Liver (tissue), 9 donors: ENCODE results near the gene SHTN1. TPM values are rescaled to one million over a fixed set of nuclear protein-coding genes. Genes with fewer than 3 reads are reported as not detected.

ENCODE experiments used
- DNase-seq: peaks from one replicate; pipeline ENCODE4 v3.0.0-alpha.2; 2017; ENCODE audit warnings: low spot score
- H3K27ac ChIP-seq, 2 donors: one replicate each; pipeline ENCODE4 v1.7.0; 2013; ENCODE audit warnings: inconsistent platforms in 2 of 2, low read length in 2 of 2, control low read depth in 1 of 2, low read depth in 1 of 2, mild to moderate bottlenecking in 1 of 2
- H3K27me3 ChIP-seq, 4 donors: one replicate each; pipeline versions ENCODE4 v1.6.1 to v1.7.0; 2013; ENCODE audit warnings: low read length in 3 of 4, inconsistent platforms in 1 of 4, mild to moderate bottlenecking in 1 of 4, moderate library complexity in 1 of 4; ENCODE audit not compliant: control insufficient read depth in 4 of 4, insufficient read depth in 4 of 4
- H3K36me3 ChIP-seq, 4 donors: one replicate each; pipeline versions ENCODE4 v1.6.1 to v1.7.0; 2013; ENCODE audit warnings: low read length in 3 of 4, mild to moderate bottlenecking in 3 of 4, low read depth in 1 of 4, moderate library complexity in 1 of 4; ENCODE audit not compliant: control insufficient read depth in 4 of 4, insufficient read depth in 3 of 4
- H3K4me1 ChIP-seq, 4 donors: one replicate each; pipeline versions ENCODE4 v1.6.1 to v1.7.0; 2013; ENCODE audit warnings: low read length in 3 of 4, mild to moderate bottlenecking in 3 of 4, moderate library complexity in 1 of 4; ENCODE audit not compliant: control insufficient read depth in 4 of 4, insufficient read depth in 4 of 4
- H3K4me3 ChIP-seq, 3 donors: one replicate each; pipeline versions ENCODE4 v1.6.1 to v1.7.0; 2013; ENCODE audit warnings: low read length in 3 of 3, control low read depth in 1 of 3, low read depth in 1 of 3, mild to moderate bottlenecking in 1 of 3
- H3K9ac ChIP-seq, 2 donors: one replicate each; pipeline ENCODE4 v1.7.0; 2013; ENCODE audit warnings: low read length in 2 of 2, mild to moderate bottlenecking in 2 of 2, moderate library complexity in 2 of 2, control low read depth in 1 of 2, low read depth in 1 of 2
- H3K9me3 ChIP-seq, 4 donors: one replicate each; pipeline versions ENCODE4 v1.6.1 to v1.7.0; 2013; ENCODE audit warnings: low read length in 3 of 4; ENCODE audit not compliant: control insufficient read depth in 4 of 4
- ATF3 ChIP-seq: IDR thresholded peaks from 2 replicates; pipeline ENCODE4 v1.6.1; 2016; ENCODE audit warnings: antibody characterized with exemption
- GABPA ChIP-seq, 2 donors: IDR thresholded peaks in 1 of 2; conservative IDR thresholded peaks in 1 of 2; 2 replicates each; pipeline ENCODE4 v1.6.1; 2016; ENCODE audit warnings: antibody characterized with exemption in 2 of 2, mild to moderate bottlenecking in 1 of 2, moderate library complexity in 1 of 2
- HNF4A ChIP-seq, 2 donors: conservative IDR thresholded peaks; 2 replicates each; pipeline ENCODE4 v1.6.1; 2016; ENCODE audit warnings: antibody characterized with exemption in 2 of 2, mild to moderate bottlenecking in 2 of 2
- JUND ChIP-seq, 2 donors: IDR thresholded peaks; 2 replicates each; pipeline ENCODE4 v1.6.1; 2016; ENCODE audit warnings: antibody characterized with exemption in 2 of 2
- MAX ChIP-seq: IDR thresholded peaks from 2 replicates; pipeline ENCODE4 v1.6.1; 2016; ENCODE audit warnings: antibody characterized with exemption
- NR2F2 ChIP-seq: IDR thresholded peaks from 2 replicates; pipeline ENCODE4 v1.6.1; 2016; ENCODE audit warnings: antibody characterized with exemption
- YY1 ChIP-seq: IDR thresholded peaks from 2 replicates; pipeline ENCODE4 v1.6.1; 2016; ENCODE audit warnings: antibody characterized with exemption, mild to moderate bottlenecking
- ZBTB33 ChIP-seq: IDR thresholded peaks from 2 replicates; pipeline ENCODE4 v1.6.1; 2016; ENCODE audit warnings: antibody characterized with exemption
- WGBS: extraction: QIAGEN DNeasy Blood & Tissue Kit; methylation state at CpG from one replicate; pipeline ENCODE4 v1.1.7; 2013; 5-methylcytosine and 5-hydroxymethylcytosine counted together
- polyA plus RNA-seq, 2 donors: library from polyadenylated mRNA; stranded (reverse) in 1 of 2; unstranded in 1 of 2; fragments of 200-250 nt in 1 of 2; fragments of >200 nt in 1 of 2; fragmentation: Nextera tagmentation in 1 of 2; extraction: Ambion mirVana in 1 of 2; gene quantifications; one replicate each; pipeline versions ENCODE4 v1.2.1 to v1.2.3, GENCODE V29; 2013 to 2015
- total RNA-seq, 2 donors: library from RNA; depleted of rRNA; stranded (reverse); fragments of >200 nt; gene quantifications; one replicate each; pipeline ENCODE4 v1.2.3, GENCODE V29; 2014
- TF ChIP-seq, protein P1 (sequence below): fragments of 150-350 bp; IDR thresholded peaks from 2 replicates; pipeline ENCODE4 v1.5.1; 2017; ENCODE audit warnings: improper control_type of control experiment, low read depth, low read length; ENCODE audit not compliant: missing input control
- donor health status: healthy.
- donor health status: healthy.
- donor health status: healthy.
- donor health status: healthy.
- donor health status: healthy.

The SHTN1 gene
- total and polyA plus RNA-seq, 4 donors: 3.2 to 11.7 (median 10.3) TPM

DNA sequence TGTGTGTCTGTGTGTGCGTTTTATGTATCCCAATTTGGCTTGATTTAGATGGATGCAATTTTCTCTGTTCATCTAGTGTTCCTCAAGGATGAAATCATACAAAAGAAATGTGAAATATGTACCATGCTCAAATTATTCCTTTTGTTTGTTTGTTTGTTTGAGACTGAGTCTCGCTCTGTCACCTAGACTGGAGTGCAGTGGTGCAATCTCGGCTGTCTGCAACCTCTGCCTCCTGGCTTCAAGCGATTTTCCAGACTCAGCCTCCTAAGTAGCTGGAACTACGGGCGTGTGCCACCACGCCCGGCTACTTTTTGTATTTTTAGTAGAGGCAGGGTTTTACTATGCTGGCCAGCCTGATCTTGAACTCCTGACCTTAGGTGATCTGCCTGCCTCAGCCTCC is 11.3 kb upstream of the SHTN1 start (continued):
- TF ChIP-seq, protein P1, sequence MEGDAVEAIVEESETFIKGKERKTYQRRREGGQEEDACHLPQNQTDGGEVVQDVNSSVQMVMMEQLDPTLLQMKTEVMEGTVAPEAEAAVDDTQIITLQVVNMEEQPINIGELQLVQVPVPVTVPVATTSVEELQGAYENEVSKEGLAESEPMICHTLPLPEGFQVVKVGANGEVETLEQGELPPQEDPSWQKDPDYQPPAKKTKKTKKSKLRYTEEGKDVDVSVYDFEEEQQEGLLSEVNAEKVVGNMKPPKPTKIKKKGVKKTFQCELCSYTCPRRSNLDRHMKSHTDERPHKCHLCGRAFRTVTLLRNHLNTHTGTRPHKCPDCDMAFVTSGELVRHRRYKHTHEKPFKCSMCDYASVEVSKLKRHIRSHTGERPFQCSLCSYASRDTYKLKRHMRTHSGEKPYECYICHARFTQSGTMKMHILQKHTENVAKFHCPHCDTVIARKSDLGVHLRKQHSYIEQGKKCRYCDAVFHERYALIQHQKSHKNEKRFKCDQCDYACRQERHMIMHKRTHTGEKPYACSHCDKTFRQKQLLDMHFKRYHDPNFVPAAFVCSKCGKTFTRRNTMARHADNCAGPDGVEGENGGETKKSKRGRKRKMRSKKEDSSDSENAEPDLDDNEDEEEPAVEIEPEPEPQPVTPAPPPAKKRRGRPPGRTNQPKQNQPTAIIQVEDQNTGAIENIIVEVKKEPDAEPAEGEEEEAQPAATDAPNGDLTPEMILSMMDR: no peak
- TF ChIP-seq ATF3: no peak

DNA sequence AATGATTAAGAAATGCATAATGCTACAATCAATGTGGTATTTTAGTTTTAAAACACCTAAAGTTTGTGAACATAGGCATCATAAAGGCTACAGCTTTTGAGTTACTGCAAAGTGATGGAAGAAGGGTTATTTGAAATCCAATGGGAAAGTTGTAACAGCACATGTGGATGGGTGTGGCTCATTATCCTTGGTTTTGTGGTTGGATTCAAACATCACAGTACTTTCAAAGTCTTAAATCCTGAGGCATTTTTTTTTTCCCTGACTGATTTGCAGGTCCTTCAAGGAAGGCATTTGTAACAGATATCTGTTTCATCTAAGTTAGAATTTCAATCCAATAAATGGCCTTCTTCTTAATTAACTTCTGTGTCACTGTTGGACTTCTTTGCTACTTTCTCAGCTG is 9.8 kb upstream of the SHTN1 start:
- no peaks in the 10 kb centered on the region for H3K36me3 ChIP-seq
- no peak for DNase-seq
- no peak overlapping the region for H3K27ac ChIP-seq
- H3K4me1 ChIP-seq: no peaks in the 10 kb centered on the region
- H3K27me3 ChIP-seq: no peaks in the 10 kb centered on the region
- TF ChIP-seq, protein P1: no peak
- TF ChIP-seq NR2F2 (no peak), ATF3 (no peak), ZBTB33 (no peak), JUND (IDR thresholded peaks at IDR 0.05) (no peak), HNF4A (conservative IDR thresholded peaks at IDR 0.05) (no peak), MAX (no peak)
- H3K4me3 ChIP-seq: no peak overlapping the region
- H3K9me3 ChIP-seq: no peaks in the 10 kb centered on the region
- no peak overlapping the region for H3K9ac ChIP-seq

DNA sequence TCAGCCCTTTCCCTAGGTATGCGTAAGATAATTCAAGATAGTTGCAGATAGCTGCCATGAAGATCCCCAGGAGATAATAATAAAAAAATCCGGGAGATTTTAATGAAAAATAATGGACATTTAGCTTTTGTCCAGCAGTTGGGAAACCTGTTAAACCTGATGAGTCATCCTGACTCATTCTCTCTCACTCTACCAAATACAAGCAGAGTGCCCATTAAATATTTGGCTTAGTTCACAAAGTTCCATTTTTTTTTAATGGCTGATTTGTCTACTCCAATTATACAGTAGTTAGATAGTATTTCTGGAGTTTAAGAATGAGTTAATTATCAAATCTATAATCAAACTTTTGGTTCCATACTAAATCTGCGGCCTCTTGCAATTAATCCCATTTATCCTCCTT is 2.1 kb upstream of the SHTN1 start:
- no peaks in the 10 kb centered on the region for H3K27me3 ChIP-seq
- H3K27ac ChIP-seq: no peak overlapping the region
- no peak for DNase-seq
- H3K4me3 ChIP-seq: no peak overlapping the region
- TF ChIP-seq GABPA (IDR thresholded peaks at IDR 0.05 in 1 of 2, conservative IDR thresholded peaks at IDR 0.05 in 1 of 2) (no peak), JUND (IDR thresholded peaks at IDR 0.05) (peak in 1 of 2 donors; percentile 70), YY1 (peak; percentile 64)
- peaks cover 0 to 28% (median 20%) of the 10 kb centered on the region in 4 donors for H3K4me1 ChIP-seq
- no peaks in the 10 kb centered on the region for H3K9me3 ChIP-seq
- no peaks in the 10 kb centered on the region for H3K36me3 ChIP-seq
- H3K9ac ChIP-seq: no peak overlapping the region
- WGBS: 96% methylated on average over 3 of the region's 3 CpGs
